Stomach (tissue), 9 donors: Measurements from ENCODE around the gene DYNLT2. TPM values are rescaled to one million over a fixed set of nuclear protein-coding genes. Genes with fewer than 3 reads are reported as not detected.

Source experiments
- DNase-seq, 2 donors: peaks; one replicate each; pipeline versions ENCODE4 v3.0.0 to v3.0.0-alpha.2; 2013 to 2019
- H3K27ac ChIP-seq, 5 donors: fragments of 200-600 bp in 4 of 5; sonication (generic) in 4 of 5; one replicate each; pipeline ENCODE4 v1.5.1; 2013 to 2019; ENCODE audit warnings: mild to moderate bottlenecking in 1 of 5, moderate library complexity in 1 of 5
- H3K27me3 ChIP-seq, 3 donors: fragments of 200-600 bp; sonication (generic); one replicate each; pipeline ENCODE4 v1.5.1; 2017 to 2019; ENCODE audit warnings: mixed run types in 1 of 3
- H3K36me3 ChIP-seq, 4 donors: fragments of 200-600 bp; sonication (generic); 1 replicate in 3 of 4; 2 replicates in 1 of 4; pipeline ENCODE4 v1.5.1; 2016 to 2019
- H3K4me1 ChIP-seq, 4 donors: fragments of 200-600 bp; sonication (generic); one replicate each; pipeline ENCODE4 v1.5.1; 2016 to 2019
- H3K4me3 ChIP-seq, 4 donors: fragments of 200-600 bp; sonication (generic) in 3 of 4; one replicate each; pipeline ENCODE4 v1.5.1; 2016 to 2019; ENCODE audit warnings: mild to moderate bottlenecking in 1 of 4
- H3K9me3 ChIP-seq, 4 donors: fragments of 200-600 bp; sonication (generic); one replicate each; pipeline ENCODE4 v1.5.1; 2016 to 2019
- EP300 ChIP-seq: sonication (generic); formaldehyde crosslinking; IDR thresholded peaks from one replicate; pipeline ENCODE4 v1.6.1; 2017; ENCODE audit warnings: antibody characterized with exemption
- POLR2A ChIP-seq, 4 donors: fragments of 450-650 bp; IDR thresholded peaks; one replicate each; pipeline ENCODE4 v1.6.1; 2016; ENCODE audit warnings: antibody characterized with exemption in 4 of 4, control low read depth in 2 of 4, mild to moderate bottlenecking in 1 of 4, moderate library complexity in 1 of 4
- POLR2AphosphoS5 ChIP-seq, 3 donors: sonication (generic); formaldehyde crosslinking; IDR thresholded peaks; one replicate each; pipeline ENCODE4 v1.6.1; 2016; ENCODE audit warnings: antibody characterized with exemption in 3 of 3
- WGBS, 5 donors: extraction: QIAGEN DNeasy Blood & Tissue Kit in 3 of 5; methylation state at CpG; one replicate each; pipeline versions ENCODE4 v1.1.5 to v1.1.7; 2013 to 2018; 5-methylcytosine and 5-hydroxymethylcytosine counted together
- intact Hi-C: fragments of 100-400 bp; cut with DNase I; formaldehyde crosslinking; loops from one replicate; pipeline ENCODE4 v1.15.1; 2023; ENCODE audit warnings: low total_unique reads
- polyA plus RNA-seq, 3 donors: library from polyadenylated mRNA; stranded (reverse); fragments of 200-250 nt; gene quantifications; one replicate each; pipeline ENCODE4 v1.2.3, GENCODE V29; 2013
- total RNA-seq, 5 donors: library from RNA; depleted of rRNA; stranded (reverse); fragments of >200 nt; gene quantifications; one replicate each; pipeline versions ENCODE4 v1.1.0 to v1.2.3, GENCODE V29; 2014 to 2016
- TF ChIP-seq, protein P1 (sequence below), 7 experiments: fragments of 450-650 bp in 4 of 7; fragments of 200-600 bp in 3 of 7; sonication (generic) in 3 of 7; IDR thresholded peaks; one replicate each; pipeline ENCODE4 v1.5.1; 2016 to 2019; ENCODE audit warnings: antibody characterized with exemption in 7 of 7, control low read depth in 2 of 7, mild to moderate bottlenecking in 1 of 7
- donor health status: healthy with polysubstance abuse.
- donor health status: Bipolar disorder and iron deficiency.
- donor health status: healthy.

DYNLT2 gene
- total and polyA plus RNA-seq, 8 donors = 0.46 to 5.3 (median 1.8) TPM; not detected in 2

DNA sequence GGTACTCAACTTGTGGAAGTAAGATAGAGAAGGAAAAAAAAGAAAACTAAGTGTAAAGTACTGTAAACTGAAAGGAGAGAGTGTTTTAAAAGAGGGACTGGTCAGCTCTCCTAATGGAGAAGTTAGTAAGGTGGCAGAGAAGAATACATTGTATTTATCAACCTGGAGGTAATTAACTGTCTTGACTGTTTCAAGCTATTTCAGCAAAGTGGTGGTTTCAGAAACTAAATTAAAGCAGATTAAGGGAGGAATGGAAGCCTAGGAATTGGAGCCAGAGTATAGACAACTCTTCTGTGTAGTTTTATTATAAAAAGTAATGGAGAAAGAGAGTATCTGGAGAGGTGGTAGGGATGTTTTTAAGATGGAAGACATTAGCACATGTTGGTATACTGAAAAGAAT, 24.4 kb downstream of the DYNLT2 start:
- no peak overlapping the region for H3K27ac ChIP-seq
- H3K4me1 ChIP-seq = peaks cover 13 to 25% (median 21%) of the 10 kb centered on the region in 4 donors
- H3K36me3 ChIP-seq = no peaks in the 10 kb centered on the region
- TF ChIP-seq EP300 (no peak), POLR2AphosphoS5 (IDR thresholded peaks at IDR 0.05) (no peak), POLR2A (IDR thresholded peaks at IDR 0.05) (no peak)
- TF ChIP-seq, protein P1, sequence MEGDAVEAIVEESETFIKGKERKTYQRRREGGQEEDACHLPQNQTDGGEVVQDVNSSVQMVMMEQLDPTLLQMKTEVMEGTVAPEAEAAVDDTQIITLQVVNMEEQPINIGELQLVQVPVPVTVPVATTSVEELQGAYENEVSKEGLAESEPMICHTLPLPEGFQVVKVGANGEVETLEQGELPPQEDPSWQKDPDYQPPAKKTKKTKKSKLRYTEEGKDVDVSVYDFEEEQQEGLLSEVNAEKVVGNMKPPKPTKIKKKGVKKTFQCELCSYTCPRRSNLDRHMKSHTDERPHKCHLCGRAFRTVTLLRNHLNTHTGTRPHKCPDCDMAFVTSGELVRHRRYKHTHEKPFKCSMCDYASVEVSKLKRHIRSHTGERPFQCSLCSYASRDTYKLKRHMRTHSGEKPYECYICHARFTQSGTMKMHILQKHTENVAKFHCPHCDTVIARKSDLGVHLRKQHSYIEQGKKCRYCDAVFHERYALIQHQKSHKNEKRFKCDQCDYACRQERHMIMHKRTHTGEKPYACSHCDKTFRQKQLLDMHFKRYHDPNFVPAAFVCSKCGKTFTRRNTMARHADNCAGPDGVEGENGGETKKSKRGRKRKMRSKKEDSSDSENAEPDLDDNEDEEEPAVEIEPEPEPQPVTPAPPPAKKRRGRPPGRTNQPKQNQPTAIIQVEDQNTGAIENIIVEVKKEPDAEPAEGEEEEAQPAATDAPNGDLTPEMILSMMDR (IDR thresholded peaks at IDR 0.05) = no peak
- H3K4me3 ChIP-seq = no peak overlapping the region
- intact Hi-C loops = no loop called here
- H3K27me3 ChIP-seq = no peaks in the 10 kb centered on the region
- no peaks in the 10 kb centered on the region for H3K9me3 ChIP-seq
- DNase-seq = no peak

DNA sequence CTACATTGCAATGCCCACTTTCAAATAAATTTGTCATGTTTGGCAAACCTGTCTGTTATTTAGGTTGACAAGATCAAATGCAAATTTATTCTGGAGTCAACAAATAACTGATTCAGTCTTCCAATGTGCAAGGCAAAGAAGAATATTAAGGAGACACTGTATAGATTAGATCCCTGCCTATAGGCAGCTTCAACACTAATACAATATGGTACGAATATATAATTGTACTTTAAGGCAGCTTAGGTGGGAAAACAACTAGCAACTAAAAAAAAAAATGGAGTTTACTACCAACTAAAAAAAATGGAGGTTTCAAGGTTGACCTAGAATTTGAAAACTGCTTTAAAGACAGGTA, 25.3 kb downstream of the DYNLT2 start:
- 96 to 100% (median 97%) methylated on average over 1 of the region's 1 CpG for WGBS, 5 donors
- Histone ChIP-seq H3K27me3 (no peaks in the 10 kb centered on the region), H3K4me3 (no peak overlapping the region), H3K9me3 (no peaks in the 10 kb centered on the region), H3K4me1 (peaks cover 22 to 34% (median 27%) of the 10 kb centered on the region in 4 donors), H3K36me3 (no peaks in the 10 kb centered on the region), H3K27ac (peak overlapping the region in 3 of 5 donors; percentile 92 to 99 (median 97))
- intact Hi-C loops = no loop called here
- TF ChIP-seq POLR2AphosphoS5 (IDR thresholded peaks at IDR 0.05) = no peak
- TF ChIP-seq EP300 = no peak
- TF ChIP-seq POLR2A (IDR thresholded peaks at IDR 0.05) = no peak
- TF ChIP-seq, protein P1 (IDR thresholded peaks at IDR 0.05) = no peak
- DNase-seq = no peak

- TF ChIP-seq POLR2AphosphoS5 (IDR thresholded peaks at IDR 0.05) (peak; percentile 13 to 81 (median 77)), EP300 (no peak), POLR2A (IDR thresholded peaks at IDR 0.05) (peak in 1 of 4 donors; percentile 34)
- TF ChIP-seq, protein P1 (IDR thresholded peaks at IDR 0.05) = no peak
- WGBS, 5 donors = 20 to 28% (median 22%) methylated on average over 29 of the region's 29 CpGs
- intact Hi-C loops = no loop called here
Observed at GRCh38 chr6:169725125-169726048, 26.0 kb downstream of the DYNLT2 start.

DNA sequence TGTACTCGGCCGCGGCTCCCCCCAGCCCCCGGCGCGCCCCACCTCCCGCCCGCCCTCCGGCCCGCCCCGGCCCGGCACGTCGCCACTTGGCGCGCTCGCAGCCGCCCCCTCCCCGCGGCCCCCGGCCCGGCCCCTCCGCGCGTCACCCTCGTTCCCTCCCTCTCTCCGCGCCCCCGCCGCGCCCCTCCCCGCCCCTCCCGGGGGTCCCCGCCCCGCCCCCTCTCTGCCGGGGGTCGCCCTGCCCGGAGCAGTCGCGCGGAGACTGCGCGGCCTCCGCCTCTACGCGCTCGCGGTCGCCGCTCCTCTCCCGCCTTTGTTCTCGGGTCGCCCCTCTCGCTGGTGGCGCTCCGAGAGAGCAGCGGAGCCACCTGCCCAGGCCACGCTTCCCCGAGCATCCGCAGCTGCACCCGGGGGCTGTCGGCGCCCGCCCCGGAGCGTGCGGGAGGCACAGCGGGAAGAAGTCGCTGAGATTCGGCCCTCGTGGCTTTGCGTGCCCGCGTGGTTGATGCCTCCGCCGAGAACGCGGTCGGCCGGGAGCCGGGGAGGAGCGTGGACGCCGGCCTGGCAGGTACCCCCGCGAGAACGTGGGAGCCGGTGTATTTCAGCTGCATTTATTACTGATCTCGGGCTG, 26.8 kb downstream of the DYNLT2 start, which contains the start of gene PHF10:
Gene PHF10 (minus strand): TSS at position 7 of the 631 bp plus-strand sequence. CDS start 569 bp downstream, outside the sequence.
- H3K4me1 ChIP-seq = peaks cover 22 to 46% (median 33%) of the 10 kb centered on the region in 4 donors
- no peaks in the 10 kb centered on the region for H3K27me3 ChIP-seq
- no peaks in the 10 kb centered on the region for H3K36me3 ChIP-seq
- 0 to 2% (median 0%) methylated on average over 3 to 86 of the region's 89 CpGs for WGBS, 5 donors
- intact Hi-C loops = no loop called here
- H3K27ac ChIP-seq = peak within 1 kb of the TSS; percentile 92 to 100 (median 98)
- TF ChIP-seq, protein P1 (IDR thresholded peaks at IDR 0.05) = no peak
- TF ChIP-seq EP300 (no peak), POLR2A (IDR thresholded peaks at IDR 0.05) (no peak), POLR2AphosphoS5 (IDR thresholded peaks at IDR 0.05) (no peak)
- H3K4me3 ChIP-seq = peak within 1 kb of the TSS; percentile 78 to 86 (median 80)
- DNase-seq = peak; percentile 55 to 92
- no peaks in the 10 kb centered on the region for H3K9me3 ChIP-seq

More at GRCh38 chr6:169725125-169726048, 26.0 kb downstream of the DYNLT2 start:
- peak; percentile 65 to 83 for DNase-seq
- H3K4me3 ChIP-seq = peak overlapping the region; percentile 76 to 81 (median 78)
- peak overlapping the region; percentile 92 to 100 (median 98) for H3K27ac ChIP-seq
- H3K27me3 ChIP-seq = no peaks in the 10 kb centered on the region
- H3K4me1 ChIP-seq = peaks cover 22 to 40% (median 30%) of the 10 kb centered on the region in 4 donors
- H3K9me3 ChIP-seq = no peaks in the 10 kb centered on the region
- H3K36me3 ChIP-seq = no peaks in the 10 kb centered on the region
